ENCODE results near the gene ARSK.

ARSK gene

DNA sequence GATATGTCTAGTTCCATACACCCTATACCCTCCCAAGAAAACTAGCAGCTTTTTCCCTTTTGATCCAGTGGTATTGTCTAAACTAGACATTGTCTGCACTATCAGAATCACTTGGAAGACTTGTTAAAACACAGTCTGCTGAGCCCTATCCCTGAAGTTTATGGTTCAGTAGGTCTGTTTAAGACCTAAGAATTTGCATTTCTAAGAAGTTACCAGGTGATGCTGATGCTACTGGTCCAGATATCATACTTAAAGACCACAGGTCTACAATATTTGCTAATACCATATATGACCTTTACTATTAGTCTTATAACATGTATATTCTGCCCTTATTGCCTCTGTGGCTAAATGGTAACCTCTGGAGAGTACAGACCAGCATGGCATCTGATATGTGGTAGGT, 23.4 kb upstream of the ARSK start:
- Mint-ChIP-seq H3K27ac (no peak overlapping the region), H3K36me3 (ENCODE audit: low read depth) (peaks cover 60% of the 10 kb centered on the region), H3K27me3 (ENCODE audit: low read depth, poor library complexity) (no peaks in the 10 kb centered on the region), H3K4me3 (no peak overlapping the region), H3K9me3 (no peaks in the 10 kb centered on the region), H3K4me1 (peaks cover 7% of the 10 kb centered on the region)
- TF ChIP-seq, protein P1, sequence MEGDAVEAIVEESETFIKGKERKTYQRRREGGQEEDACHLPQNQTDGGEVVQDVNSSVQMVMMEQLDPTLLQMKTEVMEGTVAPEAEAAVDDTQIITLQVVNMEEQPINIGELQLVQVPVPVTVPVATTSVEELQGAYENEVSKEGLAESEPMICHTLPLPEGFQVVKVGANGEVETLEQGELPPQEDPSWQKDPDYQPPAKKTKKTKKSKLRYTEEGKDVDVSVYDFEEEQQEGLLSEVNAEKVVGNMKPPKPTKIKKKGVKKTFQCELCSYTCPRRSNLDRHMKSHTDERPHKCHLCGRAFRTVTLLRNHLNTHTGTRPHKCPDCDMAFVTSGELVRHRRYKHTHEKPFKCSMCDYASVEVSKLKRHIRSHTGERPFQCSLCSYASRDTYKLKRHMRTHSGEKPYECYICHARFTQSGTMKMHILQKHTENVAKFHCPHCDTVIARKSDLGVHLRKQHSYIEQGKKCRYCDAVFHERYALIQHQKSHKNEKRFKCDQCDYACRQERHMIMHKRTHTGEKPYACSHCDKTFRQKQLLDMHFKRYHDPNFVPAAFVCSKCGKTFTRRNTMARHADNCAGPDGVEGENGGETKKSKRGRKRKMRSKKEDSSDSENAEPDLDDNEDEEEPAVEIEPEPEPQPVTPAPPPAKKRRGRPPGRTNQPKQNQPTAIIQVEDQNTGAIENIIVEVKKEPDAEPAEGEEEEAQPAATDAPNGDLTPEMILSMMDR (IDR thresholded peaks at IDR 0.05): no peak
- DNase-seq: no peak

DNA sequence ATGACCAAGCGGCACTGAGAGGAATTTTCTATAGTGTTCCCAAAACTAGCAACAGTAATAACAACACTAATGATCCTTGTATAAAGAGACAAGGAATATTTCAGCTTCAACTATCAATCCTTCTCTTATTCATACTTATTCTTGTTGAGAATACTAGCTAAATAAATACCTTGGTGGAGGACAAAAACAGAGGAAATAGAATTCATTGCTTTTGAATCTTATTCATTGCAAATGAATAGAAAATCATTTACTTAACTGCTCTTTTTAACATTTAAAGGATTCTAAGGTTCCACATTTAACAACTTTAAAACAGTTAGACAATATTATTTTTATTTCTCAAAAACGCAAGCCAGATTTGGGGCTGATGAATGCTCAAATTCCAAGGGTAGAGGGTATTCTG, 22.5 kb upstream of the ARSK start:
- Mint-ChIP-seq H3K36me3 (ENCODE audit: low read depth) (peaks cover 61% of the 10 kb centered on the region), H3K4me1 (peaks cover 7% of the 10 kb centered on the region), H3K27ac (no peak overlapping the region), H3K9me3 (no peaks in the 10 kb centered on the region), H3K27me3 (ENCODE audit: low read depth, poor library complexity) (no peaks in the 10 kb centered on the region), H3K4me3 (no peak overlapping the region)
- DNase-seq: no peak
- TF ChIP-seq, protein P1 (IDR thresholded peaks at IDR 0.05): no peak

DNA sequence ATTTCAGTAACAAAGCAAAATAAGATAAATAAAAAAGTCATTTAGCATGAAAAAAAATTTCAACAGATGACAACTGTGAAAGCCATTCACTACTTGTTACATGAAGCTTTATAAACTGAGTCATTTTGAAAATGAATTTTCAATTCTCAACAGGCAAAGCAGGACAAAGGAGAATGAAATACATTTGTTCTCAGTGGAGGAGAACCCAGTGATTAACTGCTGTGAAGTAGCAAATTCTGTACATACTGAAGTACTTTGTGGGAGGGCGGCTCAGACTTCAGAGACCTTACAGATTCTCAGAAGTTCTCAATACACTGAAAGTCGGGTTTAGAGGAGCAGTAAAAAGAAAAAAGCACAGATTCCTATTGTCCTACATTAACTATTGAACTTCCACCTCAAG, 21.8 kb upstream of the ARSK start:
- H3K36me3 Mint-ChIP-seq (ENCODE audit: low read depth): peaks cover 55% of the 10 kb centered on the region
- H3K4me3 Mint-ChIP-seq: no peak overlapping the region
- peaks cover 7% of the 10 kb centered on the region for H3K4me1 Mint-ChIP-seq
- H3K27me3 Mint-ChIP-seq (ENCODE audit: low read depth, poor library complexity): no peaks in the 10 kb centered on the region
- TF ChIP-seq, protein P1 (IDR thresholded peaks at IDR 0.05): no peak
- H3K9me3 Mint-ChIP-seq: no peaks in the 10 kb centered on the region
- DNase-seq: no peak
- no peak overlapping the region for H3K27ac Mint-ChIP-seq

DNA sequence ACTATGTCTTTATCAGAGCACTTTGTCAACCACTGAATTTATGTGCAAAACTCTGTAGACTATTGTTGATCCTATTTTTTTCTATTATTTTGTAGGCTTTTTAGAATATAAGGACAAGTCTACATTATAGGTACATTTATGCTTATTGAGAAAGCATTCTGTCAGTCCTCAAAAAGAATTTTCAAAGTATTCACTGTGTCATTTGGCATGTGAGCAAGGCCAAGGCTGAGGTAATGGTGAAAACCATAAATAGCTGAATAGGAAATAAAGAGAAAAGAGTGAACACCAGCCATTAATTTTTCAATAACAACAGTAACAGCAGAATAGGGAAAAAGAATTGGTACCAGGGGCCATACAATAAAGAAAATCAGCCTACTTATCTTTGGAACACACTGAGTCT, 21.1 kb upstream of the ARSK start:
- Mint-ChIP-seq H3K4me3 (no peak overlapping the region), H3K27me3 (ENCODE audit: low read depth, poor library complexity) (no peaks in the 10 kb centered on the region), H3K4me1 (peaks cover 7% of the 10 kb centered on the region), H3K36me3 (ENCODE audit: low read depth) (peaks cover 54% of the 10 kb centered on the region), H3K9me3 (no peaks in the 10 kb centered on the region), H3K27ac (no peak overlapping the region)
- TF ChIP-seq, protein P1 (IDR thresholded peaks at IDR 0.05): no peak
- no peak for DNase-seq

DNA sequence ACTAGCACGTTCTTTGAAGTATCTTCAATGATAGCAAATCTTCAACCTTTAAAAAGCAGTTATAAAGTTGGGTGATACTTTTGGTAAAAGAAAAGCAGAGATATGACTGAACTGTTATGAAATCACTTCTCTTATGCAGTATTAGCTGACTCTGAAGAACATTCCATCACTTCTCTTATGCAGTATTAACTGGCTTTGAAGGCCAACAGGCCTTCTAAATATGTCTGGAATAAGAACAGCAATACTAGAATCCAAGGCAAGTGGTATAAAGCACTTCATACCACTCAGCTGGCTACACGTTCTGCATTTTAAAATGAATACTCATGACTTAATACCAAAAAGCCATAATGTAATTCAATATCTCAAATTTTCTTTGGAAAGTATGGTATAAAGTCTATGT, 17.4 kb upstream of the ARSK start:
- Mint-ChIP-seq H3K27ac (no peak overlapping the region), H3K36me3 (ENCODE audit: low read depth) (peaks cover 83% of the 10 kb centered on the region)
- TF ChIP-seq, protein P1 (IDR thresholded peaks at IDR 0.05): no peak

DNA sequence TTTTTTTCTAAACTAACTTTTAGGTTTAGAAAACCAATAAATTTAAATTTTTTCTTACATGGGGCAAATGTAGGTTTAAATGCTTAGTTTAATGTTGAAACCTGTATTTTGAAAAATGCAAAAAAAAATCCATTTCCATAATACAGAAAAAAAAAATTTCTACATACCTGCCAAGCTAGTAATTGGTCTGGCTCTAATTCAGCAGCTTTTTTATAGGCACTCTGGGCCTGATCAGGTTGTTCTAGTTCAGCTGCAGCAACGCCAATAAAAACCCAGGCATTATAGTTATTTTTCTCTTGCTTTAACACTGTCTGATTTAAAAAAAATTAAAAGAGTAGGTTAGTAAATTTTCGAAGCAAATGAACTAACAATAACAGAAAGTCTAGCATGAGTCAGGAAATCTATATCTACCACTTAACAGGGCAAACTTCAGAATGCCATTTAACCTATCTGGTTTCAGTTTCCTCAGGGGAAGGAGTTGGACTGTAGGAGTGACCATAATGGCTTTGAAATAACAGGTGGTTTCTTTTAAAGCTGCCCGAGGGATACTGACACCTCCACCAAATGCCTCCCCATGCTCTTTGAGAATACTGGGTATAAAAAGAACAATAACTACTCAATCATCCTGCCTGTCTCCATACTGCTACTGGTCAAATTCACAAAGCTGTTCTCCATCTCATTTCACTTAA, 11.7 kb upstream of the ARSK start:
- H3K36me3 Mint-ChIP-seq (ENCODE audit: low read depth): peaks cover 52% of the 10 kb centered on the region
- H3K4me3 Mint-ChIP-seq: no peak overlapping the region
- no peak overlapping the region for H3K27ac Mint-ChIP-seq
- no peak for DNase-seq
- H3K9me3 Mint-ChIP-seq: no peaks in the 10 kb centered on the region
- H3K4me1 Mint-ChIP-seq: peaks cover 21% of the 10 kb centered on the region
- TF ChIP-seq, protein P1 (IDR thresholded peaks at IDR 0.05): no peak
- H3K27me3 Mint-ChIP-seq (ENCODE audit: low read depth, poor library complexity): no peaks in the 10 kb centered on the region

More for the DNA sequence above, 17.4 kb upstream of the ARSK start:
- no peak overlapping the region for H3K4me3 Mint-ChIP-seq
- DNase-seq: no peak
- no peaks in the 10 kb centered on the region for H3K27me3 Mint-ChIP-seq (ENCODE audit: low read depth, poor library complexity)
- H3K9me3 Mint-ChIP-seq: no peaks in the 10 kb centered on the region
- H3K4me1 Mint-ChIP-seq: peaks cover 12% of the 10 kb centered on the region

Data from nephron progenitor cell (in vitro differentiated cells).